ENCODE data around the gene NME5.
A peak's percentile ranks its signal among the peaks of the same experiment; 100 is the strongest.
"Not testable (repeated sequence)": the region's sequence is repeated elsewhere in the genome, so short reads cannot be mapped to it uniquely, and the experiment has no call there.

NME5 gene

DNA sequence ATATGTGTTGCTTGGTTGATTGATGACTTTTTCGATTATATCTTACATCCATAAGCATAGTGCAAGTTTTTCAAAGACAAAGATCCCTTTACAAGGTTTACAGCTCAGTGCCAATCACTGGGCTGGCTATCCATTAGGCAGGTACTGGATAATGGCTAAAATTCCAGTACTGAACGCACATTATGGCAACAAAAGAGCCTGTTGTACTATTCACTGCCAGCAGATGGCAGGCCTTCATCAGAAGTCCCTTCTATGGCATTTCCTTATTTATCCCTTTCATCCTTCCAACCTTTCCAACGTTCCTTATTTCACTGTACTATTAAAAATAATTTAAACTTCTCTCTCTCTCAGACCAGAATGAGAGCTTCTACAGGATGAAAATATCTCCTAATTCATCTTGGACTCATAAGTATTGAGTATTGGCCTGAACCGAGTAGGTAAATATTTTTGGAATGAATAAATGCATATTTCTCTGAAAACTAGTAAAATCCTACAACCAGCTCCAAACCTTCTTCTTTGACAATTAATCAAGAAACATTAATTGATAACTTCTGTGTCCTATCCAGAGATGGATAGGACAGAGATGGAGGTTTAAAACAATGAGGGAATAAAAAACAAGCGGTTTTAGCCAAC is 62.0 kb downstream of the NME5 start:
- peak; percentile 54 for DNase-seq

DNA sequence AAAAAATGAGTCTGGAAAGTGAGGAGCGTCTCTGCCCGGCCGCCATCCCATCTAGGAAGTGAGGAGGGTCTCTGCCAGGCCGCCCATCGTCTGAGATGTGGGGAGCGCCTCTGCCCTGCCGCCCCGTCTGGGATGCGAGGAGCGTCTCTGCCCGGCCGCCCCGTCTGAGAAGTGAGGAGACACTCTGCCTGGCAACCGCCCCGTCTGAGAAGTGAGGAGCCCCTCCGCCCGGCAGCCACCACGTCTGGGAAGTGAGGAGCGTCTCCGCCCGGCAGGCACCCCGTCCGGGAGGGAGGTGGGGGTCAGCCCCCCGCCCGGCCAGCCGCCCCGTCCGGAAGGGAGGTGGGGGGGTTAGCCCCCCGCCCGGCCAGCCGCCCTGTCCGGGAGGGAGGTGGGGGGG is 69.2 kb downstream of the NME5 start:
- not testable (repeated sequence) for DNase-seq

DNA sequence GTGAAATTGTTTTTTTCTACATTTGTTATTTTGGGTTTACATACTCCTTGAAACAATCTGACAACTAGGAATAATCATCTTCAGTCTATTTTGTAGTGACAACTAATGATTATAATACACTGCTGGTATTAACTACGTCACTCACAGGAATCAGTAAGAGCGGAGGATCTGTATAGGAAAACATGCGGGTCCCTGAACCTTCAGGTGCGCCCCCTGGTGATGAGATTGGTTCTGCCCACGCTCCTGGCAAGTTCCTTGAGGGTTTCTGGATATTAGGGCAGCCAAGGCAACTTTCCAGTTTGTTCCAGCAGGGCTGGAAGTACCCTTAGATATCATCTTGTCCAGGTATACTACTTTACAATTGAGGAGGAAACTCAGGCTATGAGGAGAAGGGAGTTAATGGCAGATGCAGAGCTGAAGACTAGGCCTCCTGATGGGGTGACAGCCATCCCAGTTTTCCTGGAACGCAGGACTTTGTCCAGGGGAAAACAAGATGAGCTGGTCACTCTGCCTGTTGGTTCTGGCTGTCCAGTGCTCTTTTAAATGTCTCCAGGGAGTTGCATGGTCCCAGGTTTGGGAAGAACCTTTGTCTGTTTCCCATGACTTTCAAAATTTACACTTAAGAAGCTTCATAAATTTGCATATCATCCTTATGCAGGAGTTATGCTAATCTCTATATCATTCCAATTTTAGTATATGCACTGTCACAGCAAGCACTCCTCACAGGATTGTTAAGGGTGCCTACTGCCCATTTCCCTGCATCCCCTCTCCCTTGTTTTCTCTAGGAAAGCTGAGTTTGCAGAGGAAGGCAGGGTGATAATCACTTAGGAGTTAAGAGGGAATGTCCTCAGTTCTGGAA is 70.3 kb downstream of the NME5 start:
- DNase-seq: peak; percentile 69

DNA sequence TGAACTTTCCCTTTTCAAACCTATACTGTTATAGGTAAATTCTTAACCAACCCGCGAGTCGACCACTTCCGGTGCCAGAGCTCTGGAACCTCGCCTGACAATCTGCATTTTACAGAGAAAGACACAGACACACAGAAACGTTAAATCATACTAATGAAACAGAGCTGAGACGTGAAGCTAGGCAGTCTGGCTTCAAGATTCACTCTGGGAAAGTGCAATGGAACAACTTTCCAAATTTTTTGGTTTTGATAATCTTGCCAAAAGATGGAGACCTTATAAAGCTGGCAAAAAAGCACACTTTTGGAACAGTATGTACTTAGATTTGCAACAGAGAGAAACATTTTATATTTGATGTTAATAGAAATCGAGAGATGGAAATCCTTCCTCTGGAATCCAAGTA is 71.3 kb downstream of the NME5 start:
- no peak for DNase-seq
